Measurements from ENCODE around the gene GEMIN7. TPM values are rescaled to one million over a fixed set of nuclear protein-coding genes. Genes with fewer than 3 reads are reported as not detected.

GEMIN7 gene
- total and polyA plus RNA-seq, 2 of the 13 experiments (the other 11 are each of a cell fraction or from before 2014, with no cell fraction given) = 24.1 to 30.6 TPM

DNA sequence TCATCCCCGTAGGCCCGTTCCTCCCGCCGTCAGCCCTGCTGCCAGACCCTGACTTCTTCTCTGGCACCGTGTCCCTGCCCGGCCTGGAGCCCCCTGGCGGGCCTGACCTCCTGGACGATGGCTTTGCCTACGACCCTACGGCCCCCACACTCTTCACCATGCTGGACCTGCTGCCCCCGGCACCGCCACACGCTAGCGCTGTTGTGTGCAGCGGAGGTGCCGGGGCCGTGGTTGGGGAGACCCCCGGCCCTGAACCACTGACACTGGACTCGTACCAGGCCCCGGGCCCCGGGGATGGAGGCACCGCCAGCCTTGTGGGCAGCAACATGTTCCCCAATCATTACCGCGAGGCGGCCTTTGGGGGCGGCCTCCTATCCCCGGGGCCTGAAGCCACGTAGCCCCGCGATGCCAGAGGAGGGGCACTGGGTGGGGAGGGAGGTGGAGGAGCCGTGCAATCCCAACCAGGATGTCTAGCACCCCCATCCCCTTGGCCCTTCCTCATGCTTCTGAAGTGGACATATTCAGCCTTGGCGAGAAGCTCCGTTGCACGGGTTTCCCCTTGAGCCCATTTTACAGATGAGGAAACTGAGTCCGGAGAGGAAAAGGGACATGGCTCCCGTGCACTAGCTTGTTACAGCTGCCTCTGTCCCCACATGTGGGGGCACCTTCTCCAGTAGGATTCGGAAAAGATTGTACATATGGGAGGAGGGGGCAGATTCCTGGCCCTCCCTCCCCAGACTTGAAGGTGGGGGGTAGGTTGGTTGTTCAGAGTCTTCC, 41.5 kb upstream of the GEMIN7 start:
- WGBS (ENCODE audit: low lambda C conversion rate) = 95% methylated on average over 37 of the region's 37 CpGs

More for the DNA sequence above, 41.5 kb upstream of the GEMIN7 start:
- Histone ChIP-seq H3K27me3 (ENCODE audit: control insufficient read depth in 1 of 2, insufficient read depth in 2 of 2, low read length in 2 of 2) (no peaks in the 10 kb centered on the region; a peak in 1 of 5 replicates), H3K4me1 (ENCODE audit: insufficient read depth, low read length) (peaks cover 46% of the 10 kb centered on the region), H3K9me3 (ENCODE audit: low read length) (no peaks in the 10 kb centered on the region), H3K4me2 (ENCODE audit: low read depth, low read length) (no peak overlapping the region), H2AFZ (ENCODE audit: low read length) (no peak overlapping the region), H3K36me3 (replicated peaks in 1 of 2; ENCODE audit: control insufficient read depth in 1 of 2, insufficient read depth in 2 of 2, low read length in 2 of 2) (peaks cover 1 to 21% of the 10 kb centered on the region in 2 experiments; a peak in 4 of 5 replicates), H3K4me3 (replicated peaks in 1 of 3; ENCODE audit: insufficient read depth in 1 of 3, low read depth in 2 of 3, low read length in 3 of 3) (no peak overlapping the region), H3K9ac (ENCODE audit: insufficient read depth, low read depth, low read length) (no peak overlapping the region), H4K20me1 (ENCODE audit: insufficient read depth, low read length) (peaks cover 16% of the 10 kb centered on the region; the same call in 1 of the 2 replicates), H3K79me2 (ENCODE audit: insufficient read depth, low read length) (peaks cover 27% of the 10 kb centered on the region), H3K27ac (ENCODE audit: extremely low read length, insufficient read depth, low read length) (no peak overlapping the region)
- ChIA-PET POLR2A (interaction anchor here (1.2 to 2.2 kb wide), 5 partner anchors 8 to 37 kb away, joined by 3 to 14 read pairs (median 6); no protein-coding TSS in a partner anchor), CTCF (ENCODE audit: low intra/inter-chr PET ratio, low total read pairs) (no interaction called here)
- BruUV-seq (replicated peaks) = no TSS peak
- TF ChIP-seq FOXA1 (IDR thresholded peaks at IDR 0.05) = no peak
- no peak for TF ChIP-seq FOXA1 (CRISPR knock-in tag; IDR thresholded peaks at IDR 0.05)
- TF ChIP-seq PTBP1 (IDR thresholded peaks at IDR 0.05; ENCODE audit: low read depth, low read length, poor library complexity, severe bottlenecking) = no peak
- TF ChIP-seq ZNF543 (CRISPR knock-in tag; IDR thresholded peaks at IDR 0.05) = no peak
- peak; percentile 94 for TF ChIP-seq ZNF629 (CRISPR knock-in tag; conservative IDR thresholded peaks at IDR 0.05)
- TF ChIP-seq KDM1A (CRISPR knock-in tag; IDR thresholded peaks at IDR 0.05) = 0 out of 2 replicates have a peak, but pooled peaks have one; percentile 33
- TF ChIP-seq PITX1 (CRISPR knock-in tag; IDR thresholded peaks at IDR 0.05) = no peak
- peak; percentile 55 for TF ChIP-seq AGO2 (optimal IDR thresholded peaks at IDR 0.05; ENCODE audit: low read depth, low read length)
- TF ChIP-seq AHR (CRISPR knock-in tag; IDR thresholded peaks at IDR 0.05) = no peak
- TF ChIP-seq MAFG (CRISPR knock-in tag; IDR thresholded peaks at IDR 0.05) = no peak
- peak; percentile 83 for TF ChIP-seq ZMYM3 (CRISPR knock-in tag; IDR thresholded peaks at IDR 0.05)
- 0 out of 2 replicates have a peak, but pooled peaks have one; percentile 25 for TF ChIP-seq RBFOX2 (IDR thresholded peaks at IDR 0.05; ENCODE audit: low read depth, low read length)
- TF ChIP-seq, protein P1, sequence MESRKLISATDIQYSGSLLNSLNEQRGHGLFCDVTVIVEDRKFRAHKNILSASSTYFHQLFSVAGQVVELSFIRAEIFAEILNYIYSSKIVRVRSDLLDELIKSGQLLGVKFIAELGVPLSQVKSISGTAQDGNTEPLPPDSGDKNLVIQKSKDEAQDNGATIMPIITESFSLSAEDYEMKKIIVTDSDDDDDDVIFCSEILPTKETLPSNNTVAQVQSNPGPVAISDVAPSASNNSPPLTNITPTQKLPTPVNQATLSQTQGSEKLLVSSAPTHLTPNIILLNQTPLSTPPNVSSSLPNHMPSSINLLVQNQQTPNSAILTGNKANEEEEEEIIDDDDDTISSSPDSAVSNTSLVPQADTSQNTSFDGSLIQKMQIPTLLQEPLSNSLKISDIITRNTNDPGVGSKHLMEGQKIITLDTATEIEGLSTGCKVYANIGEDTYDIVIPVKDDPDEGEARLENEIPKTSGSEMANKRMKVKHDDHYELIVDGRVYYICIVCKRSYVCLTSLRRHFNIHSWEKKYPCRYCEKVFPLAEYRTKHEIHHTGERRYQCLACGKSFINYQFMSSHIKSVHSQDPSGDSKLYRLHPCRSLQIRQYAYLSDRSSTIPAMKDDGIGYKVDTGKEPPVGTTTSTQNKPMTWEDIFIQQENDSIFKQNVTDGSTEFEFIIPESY (CRISPR knock-in tag; IDR thresholded peaks at IDR 0.05) = peak; percentile 17; the same call in 1 of the 2 replicates
- TF ChIP-seq SMYD3 (CRISPR knock-in tag; IDR thresholded peaks at IDR 0.05) = no peak
- TF ChIP-seq STAG1 (CRISPR knock-in tag; IDR thresholded peaks at IDR 0.05) = no peak
- in situ Hi-C loops (cut with HindIII; ENCODE audit: extremely low pct_ligation_motif_present, low pct_unique_long_range_greater_than_20kb) = no loop called here
- DNase-seq (ENCODE audit: low spot score) (no peak), ATAC-seq (no peak), FAIRE-seq (no peak)
- intact Hi-C loops (cut with micrococcal nuclease; ENCODE audit: unreplicated experiment) = no loop called here
